Pancreas (tissue), 10 donors: Measurements from ENCODE around the gene SHROOM3. TPM values are rescaled to one million over a fixed set of nuclear protein-coding genes. Genes with fewer than 3 reads are reported as not detected.

Experiments used
- ATAC-seq, 4 donors: fragments of 200-7000 bp; cut with Tn5 transposase; one replicate each; pipeline versions ENCODE4 v1.8.0 to v1.9.1; 2020; ENCODE audit warnings: mild to moderate bottlenecking in 4 of 4, moderate library complexity in 4 of 4
- DNase-seq, 6 donors: peaks; one replicate each; pipeline ENCODE4 v3.0.0-alpha.2; 2020
- FAIRE-seq: peaks from 2 replicates; lab custom pipeline; 2012; peaks lifted over from hg19 to GRCh38; lab: Jason Lieb, UNC
- H3K27ac ChIP-seq, 4 donors: fragments of 200-600 bp; sonication (generic); 1 replicate in 3 of 4; 2 replicates in 1 of 4; pipeline versions ENCODE4 v1.5.0 to v1.8.0; 2020
- H3K27me3 ChIP-seq, 4 donors: fragments of 200-600 bp; one replicate each; pipeline ENCODE4 v1.8.0; 2021
- H3K36me3 ChIP-seq, 3 donors: fragments of 200-600 bp; sonication (generic) in 1 of 3; one replicate each; pipeline versions ENCODE4 v1.5.0 to v1.8.0; 2020 to 2021
- H3K4me1 ChIP-seq, 3 donors: fragments of 200-600 bp; one replicate each; pipeline ENCODE4 v1.8.0; 2021
- H3K4me3 ChIP-seq, 4 donors: fragments of 200-600 bp; sonication (generic) in 2 of 4; one replicate each; pipeline versions ENCODE4 v1.5.0 to v1.8.0; 2020 to 2021
- H3K9me3 ChIP-seq, 4 donors: fragments of 200-600 bp; one replicate each; pipeline ENCODE4 v1.8.0; 2021
- CTCF ChIP-seq, 4 donors: fragments of 200-600 bp; sonication (generic) in 3 of 4; IDR thresholded peaks; one replicate each; pipeline versions ENCODE4 v1.5.0 to v1.8.0; 2021; ENCODE audit warnings: antibody characterized with exemption in 4 of 4
- WGBS, 2 donors: extraction: QIAGEN DNeasy Blood & Tissue Kit; methylation state at CpG; one replicate each; pipeline ENCODE4 v1.1.7; 2013; 5-methylcytosine and 5-hydroxymethylcytosine counted together
- intact Hi-C, 3 donors: fragments of 100-400 bp; cut with DNase I; formaldehyde crosslinking; loops; one replicate each; pipeline versions ENCODE4 v1.11.1 to v1.14.2; 2022
- polyA plus RNA-seq, 2 donors: library from polyadenylated mRNA; stranded (reverse); fragments of 200-250 nt; gene quantifications; one replicate each; pipeline ENCODE4 v1.2.3, GENCODE V29; 2013
- total RNA-seq, 6 donors: library from RNA; stranded (reverse); fragmentation: NEBNext Ultra II Directional in 4 of 6; extraction: Animal tissue kit (Norgen Biotek cat#: 25700) in 4 of 6; gene quantifications; one replicate each; pipeline versions ENCODE4 v1.2.1 to v1.2.4, GENCODE V29; 2021 to 2023
- donor health status: healthy with polysubstance abuse.
- donor health status: DM: no; HTN: no; CAD: no; lungs with moderate emphysema.
- donor health status: DM: no; HTN: no; CAD: no.
- donor health status: control.
- donor health status: control.
- donor health status: Bipolar disorder and iron deficiency.
- donor health status: DM: yes; HTN: yes; CAD: no.
- donor health status: DM: no; HTN: no; CAD: no.
- donor health status: DM: no; HTN: no; CAD: no.
- donor health status: DM: yes; HTN: yes; CAD: no.

The SHROOM3 gene
- total and polyA plus RNA-seq, 8 donors: 6.2 to 43.5 (median 17.1) TPM

GRCh38 chr4:76595435-76595834 lies 160.4 kb downstream of the SHROOM3 start:
- H3K4me3 ChIP-seq: no peak overlapping the region
- peaks cover 0 to 8% (median 5%) of the 10 kb centered on the region in 3 donors for H3K4me1 ChIP-seq
- intact Hi-C loops: no loop called here
- no peak for ATAC-seq
- no peak for TF ChIP-seq CTCF (IDR thresholded peaks at IDR 0.05)
- DNase-seq: no peak
- H3K9me3 ChIP-seq: no peaks in the 10 kb centered on the region
- H3K36me3 ChIP-seq: no peaks in the 10 kb centered on the region
- no peaks in the 10 kb centered on the region for H3K27me3 ChIP-seq
- FAIRE-seq: no peak
- 92 to 95% methylated on average over 1 of the region's 1 CpG for WGBS, 2 donors
- H3K27ac ChIP-seq: no peak overlapping the region

GRCh38 chr4:76596713-76597112 lies 161.7 kb downstream of the SHROOM3 start:
- no peak for DNase-seq
- Histone ChIP-seq H3K27me3 (no peaks in the 10 kb centered on the region), H3K27ac (peak overlapping the region in 2 of 4 donors; percentile 38 to 39), H3K9me3 (no peaks in the 10 kb centered on the region), H3K36me3 (no peaks in the 10 kb centered on the region), H3K4me1 (peaks cover 0 to 21% (median 15%) of the 10 kb centered on the region in 3 donors), H3K4me3 (no peak overlapping the region)
- WGBS, 2 donors: 89 to 90% methylated on average over 5 of the region's 5 CpGs
- ATAC-seq: no peak
- intact Hi-C loops: no loop called here
- TF ChIP-seq CTCF (IDR thresholded peaks at IDR 0.05): no peak
- FAIRE-seq: no peak

- peak in 1 of 4 donors; percentile 35 for ATAC-seq
- Histone ChIP-seq H3K4me1 (peaks cover 0 to 29% (median 15%) of the 10 kb centered on the region in 3 donors), H3K27ac (peak overlapping the region in 2 of 4 donors; percentile 3 to 39), H3K4me3 (no peak overlapping the region), H3K27me3 (no peaks in the 10 kb centered on the region), H3K9me3 (no peaks in the 10 kb centered on the region), H3K36me3 (no peaks in the 10 kb centered on the region)
- DNase-seq: no peak
- 49 to 58% methylated on average over 5 of the region's 5 CpGs for WGBS, 2 donors
- TF ChIP-seq CTCF (IDR thresholded peaks at IDR 0.05): no peak
- intact Hi-C loops: no loop called here
- no peak for FAIRE-seq
Observed at GRCh38 chr4:76597423-76597979, 162.5 kb downstream of the SHROOM3 start.

GRCh38 chr4:76600447-76600846 lies 165.4 kb downstream of the SHROOM3 start:
- DNase-seq: peak in 1 of 6 donors; percentile 49
- H3K4me1 ChIP-seq: peaks cover 0 to 29% (median 15%) of the 10 kb centered on the region in 3 donors
- H3K36me3 ChIP-seq: no peaks in the 10 kb centered on the region
- FAIRE-seq: no peak
- H3K4me3 ChIP-seq: no peak overlapping the region
- 11 to 16% methylated on average over 2 of the region's 2 CpGs for WGBS, 2 donors
- peak; percentile 71 to 80 (median 74) for ATAC-seq
- intact Hi-C loops: no loop called here
- H3K27me3 ChIP-seq: no peaks in the 10 kb centered on the region
- peak overlapping the region; percentile 4 to 70 (median 42) for H3K27ac ChIP-seq
- no peaks in the 10 kb centered on the region for H3K9me3 ChIP-seq
- no peak for TF ChIP-seq CTCF (IDR thresholded peaks at IDR 0.05)

GRCh38 chr4:76601791-76602190 lies 166.8 kb downstream of the SHROOM3 start:
- peaks cover 0 to 29% (median 15%) of the 10 kb centered on the region in 3 donors for H3K4me1 ChIP-seq
- intact Hi-C loops: no loop called here
- no peak overlapping the region for H3K4me3 ChIP-seq
- peak in 3 of 4 donors; percentile 26 to 77 (median 59) for ATAC-seq
- FAIRE-seq: no peak
- no peak for DNase-seq
- 53 to 54% methylated on average over 4 of the region's 4 CpGs for WGBS, 2 donors
- H3K36me3 ChIP-seq: no peaks in the 10 kb centered on the region
- H3K9me3 ChIP-seq: no peaks in the 10 kb centered on the region
- TF ChIP-seq CTCF (IDR thresholded peaks at IDR 0.05): no peak
- H3K27ac ChIP-seq: peak overlapping the region in 2 of 4 donors; percentile 56 to 70
- no peaks in the 10 kb centered on the region for H3K27me3 ChIP-seq
